SK-N-SH (cell line): ENCODE measurements around the gene PPP1R9B. TPM values are rescaled to one million over a fixed set of nuclear protein-coding genes. Genes with fewer than 3 reads are reported as not detected.

Experiments used
- CTCF ChIA-PET: fragments of 300-600, 350-600 bp; formaldehyde crosslinking; extraction: SDS; loops from one replicate; lab custom pipeline; 2021; lab: Yijun Ruan, JAX
- POLR2A ChIA-PET: fragments of 350-600 bp; sonication (Branson Sonifier 250); formaldehyde crosslinking; extraction: SDS; loops from one replicate; lab custom pipeline; 2020; ENCODE audit warnings: antibody characterized with exemption, inconsistent platforms; lab: Yijun Ruan, JAX
- DNase-seq: peaks from one replicate; pipeline ENCODE4 v3.0.0; 2012
- H2AFZ ChIP-seq: fragments of 200-600 bp; sonication (generic); 2 replicates; pipeline ENCODE4 v1.8.1; 2016; ENCODE audit warnings: antibody characterized with exemption, mild to moderate bottlenecking, low read depth
- H3F3A ChIP-seq: fragments of 200-600 bp; sonication (generic); replicated peaks from 2 replicates; pipeline ENCODE3; 2016; ENCODE audit warnings: antibody characterized with exemption, mild to moderate bottlenecking; ENCODE audit not compliant: insufficient read depth
- H3K27ac ChIP-seq, 2 experiments: fragments of 200-500 bp in 1 of 2; fragments of 200-600 bp in 1 of 2; sonication (Bioruptor generic) in 1 of 2; sonication (generic), shearing (Covaris generic) in 1 of 2; 2 replicates each; pipeline versions ENCODE4 v1.5.1 to v1.6.1; 2014 to 2016; ENCODE audit warnings: low read depth in 2 of 2, inconsistent platforms in 1 of 2, low read length in 1 of 2, mild to moderate bottlenecking in 1 of 2, mixed read lengths in 1 of 2
- H3K27me3 ChIP-seq: fragments of 200-600 bp; sonication (generic), shearing (Covaris generic); 2 replicates; pipeline ENCODE4 v1.6.1; 2016; ENCODE audit warnings: mixed run types; ENCODE audit not compliant: insufficient read depth
- H3K36me3 ChIP-seq, 2 experiments: fragments of 200-500 bp in 1 of 2; fragments of 200-600 bp in 1 of 2; sonication (Bioruptor generic) in 1 of 2; sonication (generic) in 1 of 2; replicated peaks in 1 of 2; 2 replicates each; pipeline versions ENCODE3 to v1.5.1; 2014 to 2016; ENCODE audit warnings: low read length in 1 of 2, mild to moderate bottlenecking in 1 of 2; ENCODE audit not compliant: insufficient read depth in 2 of 2, control insufficient read depth in 1 of 2
- H3K4me1 ChIP-seq, 2 experiments: fragments of 200-500 bp in 1 of 2; fragments of 200-600 bp in 1 of 2; sonication (Bioruptor generic) in 1 of 2; sonication (generic), shearing (Covaris generic) in 1 of 2; 2 replicates each; pipeline versions ENCODE4 v1.5.1 to v1.6.1; 2014 to 2016; ENCODE audit warnings: low read depth in 1 of 2, low read length in 1 of 2, mixed run types in 1 of 2; ENCODE audit not compliant: insufficient read depth in 2 of 2, control insufficient read depth in 1 of 2
- H3K4me2 ChIP-seq: fragments of 200-600 bp; sonication (generic), shearing (Covaris generic); 2 replicates; pipeline ENCODE4 v1.6.1; 2017; ENCODE audit warnings: mixed run types
- H3K4me3 ChIP-seq, 2 experiments: fragments of 200-500 bp in 1 of 2; fragments of 200-600 bp in 1 of 2; sonication (Bioruptor generic) in 1 of 2; sonication (generic), shearing (Covaris generic) in 1 of 2; 2 replicates each; pipeline versions ENCODE4 v1.5.1 to v1.8.1; 2014 to 2016; ENCODE audit warnings: low read depth in 2 of 2, inconsistent platforms in 1 of 2, low read length in 1 of 2, mild to moderate bottlenecking in 1 of 2, mixed read lengths in 1 of 2, moderate library complexity in 1 of 2
- H3K79me2 ChIP-seq: fragments of 200-600 bp; sonication (generic); 2 replicates; pipeline ENCODE4 v1.8.1; 2017; ENCODE audit warnings: mild to moderate bottlenecking; ENCODE audit not compliant: insufficient read depth
- H3K9ac ChIP-seq: fragments of 200-600 bp; sonication (generic); 2 replicates; pipeline ENCODE4 v1.6.1; 2017; ENCODE audit warnings: mixed run types
- H3K9me2 ChIP-seq: fragments of 200-600 bp; sonication (generic); 2 replicates; pipeline ENCODE4 v1.6.1; 2017; ENCODE audit warnings: mixed run types
- H3K9me3 ChIP-seq: fragments of 200-600 bp; sonication (generic); 2 replicates; pipeline ENCODE4 v1.6.1; 2017; ENCODE audit warnings: mixed run types, mild to moderate bottlenecking, moderate library complexity
- H4K20me1 ChIP-seq: fragments of 200-600 bp; sonication (generic); 2 replicates; pipeline ENCODE4 v1.6.1; 2017; ENCODE audit warnings: mild to moderate bottlenecking, mixed run types; ENCODE audit not compliant: insufficient read depth
- CHD2 ChIP-seq: fragments of 150-350 bp; IDR thresholded peaks from 2 replicates; pipeline ENCODE4 v1.6.1; 2018; ENCODE audit warnings: low read length; ENCODE audit not compliant: partially characterized antibody
- CTCF ChIP-seq: fragments of 200-600 bp; sonication (generic); IDR thresholded peaks from 2 replicates; pipeline ENCODE4 v1.6.1; 2017; ENCODE audit warnings: antibody characterized with exemption, mild to moderate bottlenecking, moderate library complexity
- FOXJ3 ChIP-seq: sonication (generic); formaldehyde crosslinking; IDR thresholded peaks from 2 replicates; pipeline ENCODE4 v1.5.1; 2020; ENCODE audit warnings: mild to moderate bottlenecking, missing genetic modification reagents
- FOXM1 ChIP-seq: IDR thresholded peaks from 2 replicates; pipeline ENCODE4 v1.4.0; 2012; ENCODE audit warnings: low read depth, mild to moderate bottlenecking
- GATA2 ChIP-seq: sonication (generic); formaldehyde crosslinking; IDR thresholded peaks from 2 replicates; pipeline ENCODE4 v1.5.0; 2020; ENCODE audit warnings: mild to moderate bottlenecking, missing genetic modification reagents
- IRF3 ChIP-seq: fragments of 150-350 bp; IDR thresholded peaks from 2 replicates; pipeline ENCODE4 v1.6.1; 2016; ENCODE audit warnings: mild to moderate bottlenecking, low read depth, low read length
- MAX ChIP-seq: IDR thresholded peaks from 2 replicates; pipeline ENCODE4 v1.4.0; 2012; ENCODE audit warnings: low read depth
- MXI1 ChIP-seq: IDR thresholded peaks from 2 replicates; pipeline ENCODE4 v1.6.1; 2012; ENCODE audit warnings: mild to moderate bottlenecking, low read depth, low read length, improper control_type of control experiment
- NFIC ChIP-seq: IDR thresholded peaks from 2 replicates; pipeline ENCODE4 v1.4.0; 2012; ENCODE audit warnings: borderline replicate concordance
- NRF1 ChIP-seq: IDR thresholded peaks from 2 replicates; pipeline ENCODE4 v1.6.1; 2012; ENCODE audit warnings: low read depth, mild to moderate bottlenecking, low read length
- RAD21 ChIP-seq: IDR thresholded peaks from 2 replicates; pipeline ENCODE4 v1.6.1; 2012; ENCODE audit warnings: mild to moderate bottlenecking, low read length
- RXRA ChIP-seq: IDR thresholded peaks from 2 replicates; pipeline ENCODE4 v1.4.0; 2012; ENCODE audit warnings: low read depth, mild to moderate bottlenecking, borderline replicate concordance
- USF2 ChIP-seq: fragments of 150-350 bp; IDR thresholded peaks from 2 replicates; pipeline ENCODE4 v1.6.1; 2017; ENCODE audit warnings: antibody characterized with exemption, low read length, low read depth, borderline replicate concordance
- ZBTB33 ChIP-seq: IDR thresholded peaks from 2 replicates; pipeline ENCODE4 v1.4.0; 2012; ENCODE audit warnings: low read depth, borderline replicate concordance
- whole genome bisulfite sequencing: methylation state at CpG from one replicate; pipeline ENCODE4 v1.1.6; 2017; ENCODE audit warnings: low lambda C conversion rate; 5-methylcytosine and 5-hydroxymethylcytosine counted together
- polyA plus RNA-seq, 3 experiments: library from polyadenylated mRNA; depleted of rRNA; stranded (reverse); fragments of >200 nt; gene quantifications; 2 replicates each; pipeline ENCODE4 v1.2.3, GENCODE V29; 2012

PPP1R9B gene
- polyA plus RNA-seq, 1 of the 3 experiments (the other 2 are of a cell fraction) = 35.2 TPM

- CTCF ChIA-PET = interaction anchor here (0.9 to 15.0 kb wide), 14 partner anchors 8 to 302 kb away, joined by 3 to 297 read pairs (median 16); partner anchors contain the start of gene LRRC59
- peaks cover 10 to 25% of the 10 kb centered on the region in 2 experiments for H3K36me3 ChIP-seq
- POLR2A ChIA-PET = interaction anchor here (2.2 kb wide), 1 partner anchor 34 kb away, joined by 9 read pairs; the partner anchor contains the start of gene SAMD14
- H3K27ac ChIP-seq = peak overlapping the region; percentile 58 to 83; a peak in 3 of 4 replicates
- peak; percentile 80 for DNase-seq
- no peaks in the 10 kb centered on the region for H3K27me3 ChIP-seq
- no peaks in the 10 kb centered on the region for H3K9me2 ChIP-seq
- WGBS = 3% methylated on average over 12 of the region's 12 CpGs
- no peaks in the 10 kb centered on the region for H3K9me3 ChIP-seq
- H3K4me3 ChIP-seq = peak overlapping the region; percentile 75 to 84
- H4K20me1 ChIP-seq = peaks cover 29% of the 10 kb centered on the region
- H3F3A ChIP-seq = peaks cover 51% of the 10 kb centered on the region
- H3K4me1 ChIP-seq = peaks cover 3 to 18% of the 10 kb centered on the region in 2 experiments; a peak in 1 of 4 replicates
- TF ChIP-seq FOXM1 = no peak
- no peak for TF ChIP-seq CTCF
- no peaks in the 10 kb centered on the region for H3K79me2 ChIP-seq
- H3K4me2 ChIP-seq = peak overlapping the region; percentile 100
- H2AFZ ChIP-seq = peak overlapping the region; percentile 76; the same call in 1 of the 2 replicates
- peak overlapping the region; percentile 82 for H3K9ac ChIP-seq
These were observed 54.8 kb downstream of the PPP1R9B start for GRCh38 chr17:50095626-50096037.

- peaks cover 3 to 18% of the 10 kb centered on the region in 2 experiments; a peak in 1 of 4 replicates for H3K4me1 ChIP-seq
- WGBS = 3% methylated on average over 53 of the region's 68 CpGs
- H4K20me1 ChIP-seq = peaks cover 35% of the 10 kb centered on the region
- CTCF ChIA-PET = interaction anchor here (0.6 to 15.0 kb wide), 82 partner anchors 8 to 396 kb away, joined by 3 to 297 read pairs (median 6); partner anchors contain the start of genes COL1A1, ITGA3, KAT7 and PPP1R9B
- H2AFZ ChIP-seq = peak within 1 kb of the TSS; percentile 77
- peak within 1 kb of the TSS; percentile 75 to 84 for H3K4me3 ChIP-seq
- H3K9me2 ChIP-seq = no peaks in the 10 kb centered on the region
- POLR2A ChIA-PET = interaction anchor here (0.9 to 2.2 kb wide), 10 partner anchors 17 to 83 kb away, joined by 3 to 16 read pairs (median 6); partner anchors contain the start of gene SAMD14
- no peaks in the 10 kb centered on the region for H3K27me3 ChIP-seq
- peaks cover 17 to 30% of the 10 kb centered on the region in 2 experiments for H3K36me3 ChIP-seq
- peak; percentile 100 for DNase-seq
- H3K79me2 ChIP-seq = no peaks in the 10 kb centered on the region
- peak within 1 kb of the TSS; percentile 82 for H3K9ac ChIP-seq
- peaks cover 55% of the 10 kb centered on the region for H3F3A ChIP-seq
- peak within 1 kb of the TSS; percentile 100 for H3K4me2 ChIP-seq
- no peaks in the 10 kb centered on the region for H3K9me3 ChIP-seq
- peak within 1 kb of the TSS; percentile 64 to 83 for H3K27ac ChIP-seq
- peak; percentile 70; the same call in 1 of the 2 replicates for TF ChIP-seq MXI1
- TF ChIP-seq CHD2 = peak; percentile 82
- peak; percentile 92 for TF ChIP-seq IRF3
- TF ChIP-seq FOXM1 = peak; percentile 68; the same call in 1 of the 2 replicates
- TF ChIP-seq RXRA = no peak
- TF ChIP-seq RAD21 = no peak
- peak; percentile 51; the same call in 1 of the 2 replicates for TF ChIP-seq NRF1
- no peak; the same call in 1 of the 2 replicates for TF ChIP-seq NFIC
- TF ChIP-seq ZBTB33 = no peak
- TF ChIP-seq MAX = peak; percentile 98
- TF ChIP-seq USF2 = peak; percentile 88
- TF ChIP-seq CTCF = no peak
- no peak for TF ChIP-seq GATA2
- peak; percentile 13; the same call in 1 of the 2 replicates for TF ChIP-seq FOXJ3 (CRISPR knock-in tag)
These were observed 55.5 kb downstream of the PPP1R9B start, which contains the start of gene PDK2 for GRCh38 chr17:50094753-50095619. Gene PDK2, plus strand, starts transcription at chr17:50095351. Its CDS starts 85 bp downstream, at chr17:50095436.
